OCI-LY1 (cell line): ENCODE measurements around the gene SIX2.

Experiments used
- H2AFZ ChIP-seq: fragments of 200-600 bp; sonication (generic), shearing (Covaris generic); 2 replicates; pipeline ENCODE4 v1.6.0; 2014; ENCODE audit warnings: antibody characterized with exemption, mild to moderate bottlenecking, low read length
- H3F3A ChIP-seq: fragments of 200-600 bp; sonication (generic), shearing (Covaris generic); 2 replicates; pipeline ENCODE4 v1.6.0; 2014; ENCODE audit warnings: mild to moderate bottlenecking, antibody characterized with exemption, low read length, moderate library complexity; ENCODE audit not compliant: insufficient read depth
- H3K27ac ChIP-seq: fragments of 200-600 bp; sonication (generic); 2 replicates; pipeline ENCODE4 v1.5.1; 2014; ENCODE audit warnings: low read length, mixed run types, mild to moderate bottlenecking, low read depth; ENCODE audit not compliant: poor library complexity, severe bottlenecking
- H3K27me3 ChIP-seq: fragments of 200-600 bp; sonication (generic); 2 replicates; pipeline ENCODE4 v1.6.0; 2014; ENCODE audit warnings: antibody characterized with exemption, mild to moderate bottlenecking, low read length, moderate library complexity; ENCODE audit not compliant: insufficient read depth
- H3K36me3 ChIP-seq: fragments of 200-600 bp; sonication (generic); 2 replicates; pipeline ENCODE4 v1.6.1; 2014; ENCODE audit warnings: mild to moderate bottlenecking, antibody characterized with exemption, low read length, moderate library complexity, mixed read lengths; ENCODE audit not compliant: insufficient read depth
- H3K4me1 ChIP-seq: fragments of 200-600 bp; sonication (generic); 2 replicates; pipeline ENCODE4 v1.5.1; 2014; ENCODE audit warnings: mild to moderate bottlenecking, low read length, moderate library complexity; ENCODE audit not compliant: insufficient read depth, severe bottlenecking
- H3K4me2 ChIP-seq: fragments of 200-600 bp; sonication (generic), shearing (Covaris generic); 2 replicates; pipeline ENCODE4 v1.6.1; 2014; ENCODE audit warnings: low read length
- H3K4me3 ChIP-seq: fragments of 200-600 bp; sonication (generic); 2 replicates; pipeline ENCODE4 v1.5.1; 2014; ENCODE audit warnings: low read length, low read depth, mild to moderate bottlenecking, mixed read lengths; ENCODE audit not compliant: poor library complexity, severe bottlenecking
- H3K79me2 ChIP-seq: fragments of 200-600 bp; shearing (Covaris generic); 2 replicates; pipeline ENCODE4 v1.6.1; 2016; ENCODE audit warnings: mixed run types, low read length, mixed read lengths; ENCODE audit not compliant: insufficient read depth
- H3K9ac ChIP-seq: fragments of 200-600 bp; sonication (generic), shearing (Covaris generic); 2 replicates; pipeline ENCODE4 v1.6.1; 2014; ENCODE audit warnings: mild to moderate bottlenecking, low read length, mixed read lengths
- H3K9me2 ChIP-seq: fragments of 200-600 bp; sonication (generic), shearing (Covaris generic); 2 replicates; pipeline ENCODE4 v1.6.1; 2014; ENCODE audit warnings: low read depth, mild to moderate bottlenecking, low read length, mixed read lengths
- H3K9me3 ChIP-seq: fragments of 200-600 bp; shearing (Covaris generic); 2 replicates; pipeline ENCODE4 v1.6.1; 2014; ENCODE audit warnings: low read length, mixed read lengths
- H4K20me1 ChIP-seq: fragments of 200-600 bp; sonication (generic), shearing (Covaris generic); 2 replicates; pipeline ENCODE4 v1.6.0; 2016; ENCODE audit warnings: mild to moderate bottlenecking, low read length; ENCODE audit not compliant: insufficient read depth
- CTCF ChIP-seq: fragments of 200-600 bp; sonication (generic), shearing (Covaris generic); IDR thresholded peaks from 2 replicates; pipeline ENCODE4 v1.5.1; 2017; ENCODE audit warnings: mild to moderate bottlenecking, antibody characterized with exemption, low read length, moderate library complexity, mixed read lengths
- EZH2 ChIP-seq: fragments of 200-600 bp; sonication (generic), shearing (Covaris generic); IDR thresholded peaks from 2 replicates; pipeline ENCODE4 v1.8.0; 2017; ENCODE audit warnings: borderline replicate concordance, mixed run types, mild to moderate bottlenecking, antibody characterized with exemption, low read length, moderate library complexity, mixed read lengths

The SIX2 gene

GRCh38 chr2:44994377-44994776 is 14.9 kb downstream of the SIX2 start:
- H2AFZ ChIP-seq = no peak overlapping the region
- H3K36me3 ChIP-seq = no peaks in the 10 kb centered on the region
- H3K79me2 ChIP-seq = no peaks in the 10 kb centered on the region
- no peaks in the 10 kb centered on the region for H3K9me3 ChIP-seq
- H3F3A ChIP-seq = no peaks in the 10 kb centered on the region
- TF ChIP-seq CTCF (no peak), EZH2 (no peak)
- H3K27me3 ChIP-seq = no peaks in the 10 kb centered on the region
- no peak overlapping the region for H3K27ac ChIP-seq
- no peak overlapping the region for H3K4me3 ChIP-seq
- no peak overlapping the region for H3K9ac ChIP-seq
- no peaks in the 10 kb centered on the region for H4K20me1 ChIP-seq
- H3K4me1 ChIP-seq = no peaks in the 10 kb centered on the region
- no peaks in the 10 kb centered on the region for H3K9me2 ChIP-seq
- no peak overlapping the region for H3K4me2 ChIP-seq

DNA sequence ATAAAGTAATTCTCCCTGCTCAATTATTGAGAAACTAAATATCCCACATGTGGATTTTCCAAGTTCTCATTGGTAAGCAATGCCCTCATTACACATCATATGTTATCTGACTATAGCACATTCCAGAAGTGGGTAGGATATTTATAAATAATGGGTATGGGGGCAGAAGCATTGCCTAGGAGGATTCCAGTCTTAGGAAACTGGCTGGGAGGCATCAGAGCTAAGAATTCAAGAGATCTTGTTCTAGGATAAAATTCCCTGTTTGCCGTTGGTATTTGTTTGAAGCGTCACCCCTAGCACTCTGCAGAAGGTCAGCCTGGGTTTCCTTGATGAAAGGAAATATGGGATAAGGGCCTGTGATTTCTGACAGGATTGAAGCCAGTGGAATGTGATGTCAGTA is 20.1 kb downstream of the SIX2 start:
- no peaks in the 10 kb centered on the region for H4K20me1 ChIP-seq
- no peaks in the 10 kb centered on the region for H3K36me3 ChIP-seq

DNA sequence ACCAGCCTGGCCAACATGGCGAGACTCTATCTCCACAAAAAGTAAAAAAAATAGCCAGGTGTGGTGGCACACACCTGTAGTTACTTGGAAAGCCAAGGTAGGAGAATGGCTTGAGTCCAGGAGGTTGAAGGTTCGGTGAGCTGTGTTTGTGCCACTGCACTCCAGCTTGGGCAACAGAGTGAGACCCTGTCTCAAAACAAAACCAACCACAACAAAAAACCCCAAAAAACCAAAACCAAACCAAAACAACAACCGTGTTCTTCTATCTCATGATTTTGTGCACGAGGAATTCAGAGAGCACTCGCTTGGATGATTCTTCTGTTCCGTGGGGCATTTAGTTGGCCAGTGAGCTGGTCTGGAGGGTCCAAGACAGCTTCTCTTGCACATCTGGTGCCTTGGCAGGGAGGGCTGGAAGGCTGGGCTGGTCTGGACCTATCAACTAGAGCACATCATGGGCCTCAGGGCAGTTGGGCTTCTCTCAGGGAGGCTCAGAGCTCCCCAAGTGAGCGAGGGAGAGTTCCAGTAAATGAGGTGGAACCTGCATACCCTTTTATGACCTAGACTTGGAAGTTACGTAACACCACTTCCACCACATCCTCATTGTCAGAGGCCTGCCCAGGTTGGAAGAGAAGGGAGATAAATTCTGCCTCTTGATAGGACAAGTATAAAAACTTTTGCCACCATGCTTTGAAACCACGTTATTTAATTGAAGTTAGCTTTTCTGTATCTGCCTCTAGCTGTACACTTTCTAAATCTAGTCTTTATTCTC is 25.2 kb downstream of the SIX2 start:
- Histone ChIP-seq H3K79me2 (no peaks in the 10 kb centered on the region), H3K4me1 (peaks cover 4% of the 10 kb centered on the region), H4K20me1 (no peaks in the 10 kb centered on the region), H2AFZ (no peak overlapping the region), H3K4me3 (no peak overlapping the region), H3K9me2 (no peaks in the 10 kb centered on the region), H3K27ac (no peak overlapping the region), H3K9me3 (peaks cover 4% of the 10 kb centered on the region; the same call in 1 of the 2 replicates), H3K27me3 (no peaks in the 10 kb centered on the region), H3K4me2 (no peak overlapping the region), H3K36me3 (no peaks in the 10 kb centered on the region), H3K9ac (no peak overlapping the region), H3F3A (no peaks in the 10 kb centered on the region)
- TF ChIP-seq EZH2 (no peak), CTCF (no peak)

More for the DNA sequence above, 20.1 kb downstream of the SIX2 start:
- Histone ChIP-seq H3K27me3 (no peaks in the 10 kb centered on the region), H3K9me3 (peaks cover 4% of the 10 kb centered on the region; the same call in 1 of the 2 replicates), H3K9ac (no peak overlapping the region), H3F3A (no peaks in the 10 kb centered on the region), H3K79me2 (no peaks in the 10 kb centered on the region), H3K27ac (no peak overlapping the region), H3K4me3 (no peak overlapping the region), H3K9me2 (no peaks in the 10 kb centered on the region), H2AFZ (no peak overlapping the region), H3K4me2 (no peak overlapping the region), H3K4me1 (no peaks in the 10 kb centered on the region)
- TF ChIP-seq CTCF (no peak), EZH2 (no peak)
